Eye (tissue), 1 donor: ENCODE results near the gene TMBIM1.
"Not testable (repeated sequence)": the region's sequence is repeated elsewhere in the genome, so short reads cannot be mapped to it uniquely, and the experiment has no call there.

Source experiments
- DNase-seq: peaks from one replicate; pipeline ENCODE4 v3.0.0-alpha.2; 2015

Gene TMBIM1

DNA sequence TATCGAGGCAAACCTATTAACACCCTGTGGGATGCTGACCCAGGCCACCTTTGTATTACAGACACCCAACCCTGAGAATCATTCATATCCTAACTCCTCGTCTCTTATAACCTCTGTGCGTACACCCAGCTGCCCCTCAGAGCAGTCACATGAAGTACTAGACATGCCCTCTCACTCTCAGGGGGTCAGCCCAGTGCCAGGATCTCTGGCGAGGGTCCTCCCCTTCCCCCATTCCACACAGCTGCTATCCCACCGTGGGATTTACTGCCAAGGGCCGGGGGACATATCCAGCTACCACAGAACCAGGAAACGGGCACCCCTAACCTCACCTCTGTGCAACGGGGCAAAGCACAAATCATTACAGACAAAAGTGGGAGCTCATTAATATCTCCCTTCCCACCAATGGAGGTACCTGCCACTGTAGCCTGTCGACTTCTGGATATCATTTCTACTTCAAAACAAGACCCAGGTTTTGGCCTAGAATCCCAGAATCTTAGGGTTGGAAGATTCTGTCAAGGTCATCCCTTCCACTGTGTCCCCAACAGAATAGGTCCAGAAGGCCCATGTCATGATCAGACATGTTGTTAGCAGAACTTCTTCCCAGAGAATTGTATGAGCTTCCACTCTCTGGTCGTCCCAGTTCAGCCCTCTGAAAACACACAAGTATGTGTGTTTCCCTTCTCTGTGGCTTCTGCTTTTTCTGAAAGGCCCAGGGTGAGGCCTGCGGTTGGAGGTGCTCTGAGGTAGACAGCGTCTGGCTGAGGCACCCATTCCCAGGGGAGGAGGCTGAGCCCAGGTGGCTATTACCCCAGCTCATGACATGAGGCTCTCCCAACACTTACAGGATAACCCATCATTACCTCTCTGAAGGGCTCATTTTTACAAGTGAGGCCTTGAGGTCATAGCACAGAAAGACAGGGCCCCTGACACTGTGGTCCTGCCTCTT, 1.7 kb downstream of the TMBIM1 start:
- DNase-seq: no peak

DNA sequence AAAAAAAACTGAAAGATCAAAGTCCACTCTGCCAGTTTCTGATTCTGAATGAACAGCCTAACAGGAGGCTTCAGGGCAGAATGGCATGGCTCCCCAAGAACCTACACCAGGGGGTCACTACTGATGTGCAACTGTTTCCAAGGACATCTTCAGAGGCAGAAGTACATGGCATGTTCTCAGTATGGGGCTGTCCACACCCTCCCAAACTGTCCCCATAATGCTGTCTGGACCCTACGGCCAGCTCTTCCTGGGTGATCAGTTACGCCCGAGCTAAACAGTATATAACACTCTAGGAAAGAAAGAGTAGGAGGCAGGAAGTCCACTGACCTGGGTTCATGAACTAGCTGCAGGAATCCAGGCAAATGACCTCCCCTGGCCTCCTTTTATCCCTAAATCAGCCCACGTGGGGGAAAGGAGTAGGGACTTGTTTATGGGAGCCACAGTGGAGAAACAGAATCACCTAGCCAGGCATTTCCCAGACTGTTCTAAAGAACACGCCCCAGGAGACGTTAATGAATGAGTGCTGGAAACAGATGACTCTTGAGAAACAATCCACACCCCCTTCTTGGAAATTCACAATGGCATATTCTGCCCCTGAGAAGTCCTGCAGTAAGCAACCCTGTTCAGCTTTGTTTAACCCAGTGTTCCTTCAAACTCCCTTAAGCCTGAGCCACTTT, 2.5 kb downstream of the TMBIM1 start:
- DNase-seq: no peak

DNA sequence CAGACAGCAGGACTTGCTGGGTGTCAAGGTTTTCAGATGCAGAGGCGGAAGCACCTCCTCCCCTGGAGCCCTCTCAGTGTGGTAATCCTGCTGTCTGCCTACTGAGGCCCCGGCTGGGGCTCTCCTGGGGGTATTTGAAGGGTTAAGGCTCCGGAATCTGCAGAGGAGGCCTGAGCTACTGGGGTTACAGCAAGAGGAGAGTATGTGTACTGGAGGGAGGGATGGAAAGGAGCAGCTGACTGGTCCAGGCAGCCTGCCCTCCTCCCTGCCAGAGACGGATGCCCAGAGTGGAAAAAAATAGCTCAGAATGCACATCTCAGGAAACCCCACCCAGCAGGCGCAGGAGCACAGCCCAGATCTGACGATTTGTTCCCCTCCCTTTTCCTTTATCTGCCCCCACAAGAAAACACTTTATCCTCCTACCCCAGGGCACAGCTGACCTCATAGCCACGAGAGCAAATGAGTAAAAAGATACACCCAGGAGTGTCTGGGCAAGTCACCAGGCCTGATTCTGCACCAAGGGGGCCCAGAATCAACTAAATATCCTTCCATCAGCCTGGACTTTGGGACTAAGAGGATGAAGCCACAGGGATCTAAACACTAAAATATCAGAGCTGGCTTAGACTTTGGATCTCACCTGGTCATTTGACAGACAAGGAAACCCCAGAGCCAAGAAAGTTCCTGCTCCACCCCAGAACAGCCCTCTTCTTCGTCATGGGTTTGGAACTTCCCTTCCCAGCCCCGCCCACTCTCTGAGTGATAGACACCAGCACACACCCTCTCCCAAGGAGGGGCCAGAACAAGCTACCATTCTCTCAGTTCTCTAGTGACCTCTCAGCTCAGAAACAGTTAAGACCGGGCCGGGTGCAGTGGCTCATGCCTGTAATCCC, 5.5 kb downstream of the TMBIM1 start:
- DNase-seq: peak; percentile 87

DNA sequence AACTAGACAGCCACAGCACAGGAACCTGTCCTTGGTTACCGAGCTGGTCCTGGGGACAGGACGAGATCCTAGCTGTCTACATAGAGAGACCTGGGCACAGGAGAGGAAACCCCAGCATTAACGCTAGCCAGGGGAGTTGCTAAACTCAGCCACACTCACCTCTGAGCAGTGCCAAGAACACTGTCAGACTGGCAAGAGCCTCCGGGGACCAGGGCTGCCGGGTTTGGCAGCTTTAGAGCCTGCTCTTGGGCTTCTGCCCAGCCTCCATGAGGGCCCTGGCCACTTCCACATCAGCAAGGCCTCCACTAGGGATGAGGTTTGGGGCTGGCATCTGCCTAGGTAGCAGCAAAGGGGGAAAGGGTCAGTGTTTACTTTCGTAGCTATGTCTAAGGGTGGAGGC, 6.7 kb downstream of the TMBIM1 start:
- DNase-seq: no peak

DNA sequence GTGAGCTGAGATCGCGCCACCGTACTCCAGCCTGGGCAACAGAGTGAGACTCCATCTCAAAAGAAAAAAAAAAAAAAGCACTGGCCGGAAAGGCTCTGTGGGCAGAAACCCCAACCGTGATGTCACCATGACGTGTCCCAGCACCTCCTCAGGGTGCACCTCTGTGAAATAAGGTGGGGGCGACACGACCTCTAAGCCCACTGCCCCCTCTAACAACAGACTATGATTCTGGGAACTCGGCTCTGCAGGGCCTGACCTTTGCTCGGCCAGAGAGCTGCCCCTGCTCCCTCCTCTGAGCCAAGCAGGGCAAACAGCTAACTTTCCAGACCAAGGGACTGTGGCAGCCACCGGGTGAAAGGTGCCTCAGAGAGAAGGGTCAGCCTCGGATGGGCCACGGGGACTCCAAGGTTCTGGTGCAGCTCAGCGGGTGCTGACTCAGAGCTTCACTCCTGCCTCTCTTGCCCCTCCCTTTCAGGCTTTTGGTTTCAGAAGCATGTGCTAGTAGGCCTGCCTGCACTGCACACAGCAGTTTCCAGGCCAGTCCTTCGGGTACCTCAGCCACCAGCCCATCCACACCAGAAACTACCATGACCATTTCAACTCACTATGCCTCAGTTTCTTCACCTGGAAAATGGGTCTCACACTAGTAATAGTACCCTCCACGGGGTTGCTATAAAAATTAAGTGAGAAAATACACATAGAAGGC, 8.0 kb downstream of the TMBIM1 start:
- DNase-seq: no peak

DNA sequence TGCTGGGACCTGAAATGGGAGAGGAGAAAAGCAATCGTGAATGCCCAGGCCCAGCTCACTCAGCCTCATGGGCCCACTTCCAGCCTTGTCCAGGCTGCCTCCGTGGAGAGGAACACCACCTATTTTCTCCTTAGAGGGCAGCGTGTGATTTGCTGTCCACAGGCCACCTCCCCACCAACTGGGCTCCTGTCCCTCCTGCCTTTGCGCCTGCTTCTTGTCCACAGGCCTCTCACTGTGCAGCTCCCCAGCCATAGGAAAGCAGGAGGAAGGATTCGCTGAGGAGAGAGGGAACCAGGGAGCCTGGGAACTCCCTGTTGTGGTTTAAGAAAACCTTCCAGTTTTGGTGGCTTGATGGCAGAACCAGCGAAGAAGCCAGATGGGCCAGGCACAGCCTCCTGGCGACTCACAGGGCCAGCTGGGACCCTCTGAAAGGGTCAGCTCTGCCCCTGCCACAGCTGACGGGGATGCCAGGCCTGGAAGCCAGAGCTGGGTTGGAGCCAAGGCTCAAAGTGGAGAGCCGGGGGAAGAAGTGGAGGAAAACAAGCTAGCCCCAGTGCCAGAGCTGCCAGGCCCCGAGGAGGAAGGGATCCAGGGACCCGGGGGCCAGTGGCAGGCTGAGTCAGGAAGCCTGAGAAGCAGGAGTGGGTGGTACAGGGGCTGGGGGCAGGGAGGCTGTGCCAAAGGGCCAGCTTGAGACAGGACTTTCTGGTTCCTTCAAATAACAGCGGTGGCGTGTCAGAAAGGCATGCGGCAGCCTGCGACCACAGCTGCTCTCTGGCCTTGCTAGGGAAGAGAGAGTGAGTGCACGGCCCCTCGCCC, 9.9 kb downstream of the TMBIM1 start:
- DNase-seq: no peak

DNA sequence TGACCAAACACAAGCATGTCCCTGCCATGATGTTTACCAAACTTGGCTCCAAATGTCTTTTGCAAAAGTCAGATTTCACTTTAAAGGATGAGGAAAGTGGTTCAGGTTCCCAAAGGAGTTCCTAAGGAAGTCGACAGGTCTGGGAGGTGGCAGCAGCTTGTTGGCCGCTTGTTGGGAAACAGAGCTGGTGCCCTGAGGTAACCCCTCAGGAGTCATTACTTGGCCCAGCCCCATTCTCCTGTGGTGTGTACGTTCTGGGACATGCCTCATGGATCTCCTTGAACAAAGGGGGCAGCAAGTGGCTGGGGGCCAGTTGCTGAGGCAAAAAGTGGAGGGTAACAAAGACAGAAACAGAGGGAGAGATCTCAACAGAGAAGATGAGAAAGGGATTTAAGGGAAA, 10.9 kb downstream of the TMBIM1 start:
- no peak for DNase-seq

DNA sequence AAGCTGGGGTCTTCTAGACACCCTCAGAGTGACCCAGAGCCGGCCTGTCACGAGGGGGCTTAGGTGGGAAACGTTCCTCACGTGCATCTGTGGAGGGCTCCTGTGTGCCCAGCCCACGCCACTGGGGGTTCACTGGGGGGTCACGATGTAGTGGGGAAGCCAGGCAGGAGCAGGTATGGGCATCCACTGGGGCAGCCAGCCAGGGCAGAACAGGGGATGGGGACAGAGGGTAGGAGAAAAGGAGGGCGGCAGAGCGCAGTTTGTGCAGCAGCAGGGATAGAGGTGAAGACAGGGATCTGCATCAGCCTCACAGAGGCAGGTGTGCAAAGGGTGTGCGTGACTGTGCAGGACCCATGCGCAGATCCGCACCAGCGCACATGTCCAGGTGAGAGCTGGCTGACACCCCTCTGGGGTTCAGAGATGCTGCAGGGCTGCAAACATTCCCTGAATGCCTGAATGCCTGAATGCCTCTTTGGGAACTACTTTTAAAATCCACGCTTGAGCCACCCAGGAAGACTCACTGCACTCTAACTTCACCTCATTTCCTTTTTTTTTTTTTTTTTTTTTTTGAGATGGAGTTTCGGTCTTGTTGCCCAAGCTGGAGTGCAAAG, 11.9 kb downstream of the TMBIM1 start:
- DNase-seq: no peak

DNA sequence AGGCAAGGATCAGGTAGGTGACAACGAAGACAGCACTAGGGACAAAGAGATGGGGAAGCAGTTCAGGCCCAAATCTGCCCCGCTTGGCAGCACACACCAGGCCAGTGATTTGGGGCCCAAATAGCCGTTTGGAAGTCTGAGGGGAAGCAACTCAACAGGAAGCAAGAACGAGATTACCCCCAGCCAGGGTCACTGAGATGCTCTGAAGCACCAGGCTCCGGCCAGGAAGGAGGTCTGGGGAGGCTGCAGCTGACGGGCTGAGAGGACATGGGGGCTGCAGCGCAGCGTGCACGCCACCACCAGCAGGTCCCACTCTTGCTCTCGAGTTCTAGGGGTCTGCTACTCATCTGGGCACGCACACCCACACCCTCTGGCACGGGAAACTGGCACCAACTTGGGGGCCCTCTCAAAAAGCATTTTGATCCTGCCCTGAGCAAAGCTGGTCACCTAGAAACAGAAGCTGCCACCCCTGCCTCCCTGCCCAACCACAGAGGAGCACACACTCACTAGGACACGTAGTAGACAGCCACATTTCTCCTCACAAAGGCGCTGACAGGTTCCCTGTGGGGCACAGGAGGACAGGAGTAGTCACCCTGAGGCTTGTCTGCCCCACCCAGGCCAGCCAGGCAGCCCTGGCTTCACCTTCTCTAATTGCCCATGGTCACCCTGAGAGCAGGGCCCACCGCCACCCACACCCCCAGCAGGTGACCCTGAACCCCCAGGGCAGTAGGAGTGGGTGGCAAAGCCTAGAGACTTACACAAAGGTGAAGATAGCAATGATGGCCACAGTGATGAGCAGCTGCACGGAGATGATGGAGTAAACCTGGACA, 13.6 kb downstream of the TMBIM1 start:
- no peak for DNase-seq

DNA sequence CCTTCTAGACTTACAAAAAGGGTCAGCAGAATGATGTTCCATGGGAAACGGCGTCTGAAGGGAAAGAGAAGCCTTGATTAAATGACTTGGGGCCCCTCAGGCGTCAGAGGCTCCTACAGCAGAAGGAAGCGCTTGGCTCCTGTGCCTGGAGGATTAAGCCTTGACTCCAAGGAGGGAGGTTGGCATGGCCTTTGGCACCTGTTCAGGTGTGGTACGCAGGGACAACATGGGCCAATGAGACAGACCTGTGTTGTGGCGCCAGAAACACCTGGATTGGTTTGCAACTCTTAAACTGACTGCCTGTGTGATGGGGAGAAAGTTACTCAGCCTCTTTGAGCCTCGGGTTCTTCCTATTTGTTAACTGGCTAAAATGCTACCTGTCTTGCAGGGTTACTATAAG, 14.4 kb downstream of the TMBIM1 start:
- no peak for DNase-seq

DNA sequence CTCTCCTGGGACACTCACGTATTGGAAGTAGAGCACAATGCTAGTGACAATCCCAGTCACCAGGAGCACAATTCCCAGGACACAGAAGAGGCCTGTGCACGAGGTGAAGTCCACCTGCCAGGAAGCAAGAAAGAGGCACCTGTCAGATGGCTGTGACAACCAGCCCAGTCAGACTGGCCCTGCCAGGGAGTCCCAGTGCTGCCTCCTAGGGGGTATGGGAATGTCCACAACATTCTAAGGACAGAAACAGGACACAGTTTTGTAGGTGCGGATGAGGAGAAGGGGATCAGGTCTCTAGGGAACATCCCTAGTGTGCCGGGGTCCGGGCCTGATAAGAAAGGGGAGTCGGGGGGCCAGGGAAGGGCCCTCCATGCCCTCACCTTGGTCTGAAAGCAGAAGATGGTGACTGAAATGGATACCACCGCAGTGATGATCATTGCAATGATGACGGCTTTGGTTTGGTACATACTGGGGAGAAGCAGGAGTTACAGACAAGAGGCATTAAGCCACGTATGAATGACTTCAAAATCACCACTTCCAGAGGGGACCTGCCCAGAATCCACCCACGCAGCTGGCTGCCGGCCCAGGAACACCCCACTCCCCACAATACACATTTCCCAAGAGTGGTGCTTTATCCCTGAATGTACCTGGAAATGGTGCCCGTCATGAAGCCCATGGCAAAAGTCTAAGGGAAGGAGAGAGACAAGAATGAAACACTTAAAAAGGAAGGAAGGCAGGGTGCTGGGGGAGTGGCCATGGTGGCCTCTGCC, 15.1 kb downstream of the TMBIM1 start:
- DNase-seq: no peak

DNA sequence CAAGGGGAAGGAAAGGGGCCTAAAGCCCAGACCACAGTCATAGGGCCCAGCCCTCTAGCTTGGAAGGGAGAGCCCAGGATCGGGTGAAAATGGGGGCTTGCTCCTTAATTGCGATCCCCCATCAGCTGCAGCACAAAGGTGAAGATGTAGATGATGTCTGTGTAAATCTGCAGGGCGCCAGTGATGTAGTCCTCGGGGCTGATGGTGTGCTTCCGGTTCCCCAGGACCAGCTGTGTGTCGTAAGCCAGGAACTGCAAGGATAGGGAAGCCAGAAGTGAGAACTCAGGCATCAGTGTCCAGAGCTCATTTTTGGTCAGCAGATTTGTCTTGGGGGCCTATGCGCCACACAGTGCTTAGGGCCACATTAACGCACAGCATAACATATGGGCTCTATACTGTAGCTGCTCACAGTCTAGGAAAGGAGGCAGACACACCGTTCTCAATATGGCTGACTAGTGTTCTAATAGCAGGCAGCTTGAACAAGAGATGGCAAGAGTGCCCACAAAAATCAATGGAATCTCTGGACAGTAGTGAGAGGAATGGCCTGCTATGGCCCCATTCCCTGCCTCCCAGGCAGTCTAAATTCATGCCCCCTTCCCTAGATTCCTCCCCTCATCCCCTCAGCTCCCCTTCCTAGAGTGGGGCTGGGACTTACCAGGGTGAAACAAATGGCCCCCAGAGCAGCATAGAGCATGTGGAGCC, 16.8 kb downstream of the TMBIM1 start:
- DNase-seq: no peak

DNA sequence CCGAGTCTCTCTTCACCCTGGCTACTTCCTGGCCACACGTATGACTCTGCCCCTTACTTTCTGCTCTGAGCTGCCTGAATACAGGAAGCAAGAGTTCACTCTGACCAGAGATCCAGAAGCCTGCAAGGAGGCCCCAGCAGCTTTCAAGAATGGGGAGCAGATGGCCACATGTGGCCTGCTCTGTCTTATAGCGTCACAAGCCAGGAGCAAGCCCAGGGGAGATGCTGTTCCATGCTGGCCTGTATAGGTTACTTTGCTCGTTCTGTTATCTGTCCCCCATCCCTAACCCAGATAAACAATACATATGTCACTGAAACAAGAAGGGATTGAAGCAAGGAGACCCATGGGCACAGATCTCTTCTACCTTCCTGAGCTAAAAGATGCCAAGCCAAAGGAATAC, 17.7 kb downstream of the TMBIM1 start:
- DNase-seq: no peak

DNA sequence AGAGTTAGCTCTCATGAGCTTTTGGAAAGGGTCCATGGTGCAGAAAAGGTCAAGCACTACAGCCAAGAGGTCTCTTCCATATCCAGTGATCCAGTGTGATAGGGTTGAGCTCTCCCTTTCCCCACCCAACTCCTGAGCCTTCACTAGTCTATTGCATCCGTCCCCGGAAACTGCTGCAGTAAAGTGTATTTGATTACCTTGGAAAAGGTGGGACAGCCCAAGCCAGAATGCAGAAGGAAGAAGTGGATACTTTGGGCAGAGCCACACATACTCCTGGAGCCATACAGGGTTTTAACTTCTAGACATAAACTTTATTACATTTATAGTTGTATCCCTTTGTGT, 18.4 kb downstream of the TMBIM1 start:
- no peak for DNase-seq

DNA sequence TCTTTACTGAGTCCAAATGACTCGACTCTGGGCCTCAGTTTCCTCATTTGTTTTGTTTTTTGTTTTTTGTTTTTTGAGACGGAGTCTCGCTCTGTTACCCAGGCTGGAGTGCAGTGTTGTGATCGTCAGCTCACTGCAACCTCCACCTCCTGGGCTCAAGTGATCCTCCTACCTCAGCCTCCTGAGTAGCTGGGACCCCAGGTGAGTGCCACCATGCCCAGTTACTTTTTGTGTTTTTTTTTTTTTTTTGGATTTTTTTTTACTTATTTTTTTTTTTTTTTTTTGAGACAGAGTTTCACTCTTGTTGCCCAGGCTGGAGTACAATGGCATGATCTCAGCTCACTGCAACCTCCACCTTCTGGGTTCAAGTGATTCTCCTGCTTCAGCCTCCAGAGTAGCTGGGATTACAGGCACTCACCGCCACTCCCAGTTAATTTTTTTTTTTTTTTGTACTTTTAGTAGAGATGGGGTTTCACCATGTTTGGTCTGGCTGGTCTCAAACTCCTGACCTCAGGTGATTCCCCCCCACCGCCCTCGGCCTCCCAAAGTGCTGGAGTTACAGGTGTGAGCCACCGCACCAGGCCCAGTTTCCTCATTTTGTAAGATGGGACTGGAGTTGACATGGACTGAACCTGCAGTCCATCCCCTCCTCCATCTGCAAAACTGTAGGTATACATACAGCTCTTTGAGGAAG, 18.9 kb downstream of the TMBIM1 start:
- DNase-seq: not testable (repeated sequence)

DNA sequence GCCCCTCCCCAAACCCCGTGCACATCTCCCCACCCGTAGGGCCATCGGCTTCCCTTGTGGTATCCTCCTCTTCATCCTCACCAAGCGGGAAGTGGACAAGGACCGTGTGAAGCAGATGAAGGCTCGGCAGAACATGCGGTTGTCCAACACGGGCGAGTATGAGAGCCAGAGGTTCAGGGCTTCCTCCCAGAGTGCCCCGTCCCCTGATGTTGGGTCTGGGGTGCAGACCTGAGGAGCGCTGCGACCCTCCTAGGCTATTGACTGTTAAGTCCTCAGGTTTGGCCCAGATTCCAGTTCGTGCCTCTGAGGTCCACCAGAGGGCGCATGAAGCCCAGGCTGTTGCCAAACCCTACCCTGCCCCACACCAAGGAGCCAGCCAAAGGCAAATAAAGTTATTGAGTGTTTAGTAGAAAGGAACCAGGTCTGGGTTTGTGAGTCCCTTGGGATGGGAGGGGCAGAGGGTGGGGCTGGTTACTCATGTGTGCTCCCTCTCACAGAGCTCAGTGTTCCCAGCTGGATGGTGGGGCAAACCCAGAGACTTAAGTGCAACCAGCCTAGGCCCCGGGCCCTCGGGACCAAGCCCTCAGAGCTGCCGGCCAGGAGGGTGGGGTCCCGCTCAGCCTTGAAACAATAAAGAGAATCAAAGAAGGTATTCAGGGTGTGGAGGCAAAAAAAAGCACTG, 19.6 kb downstream of the TMBIM1 start:
- DNase-seq: peak; percentile 90

DNA sequence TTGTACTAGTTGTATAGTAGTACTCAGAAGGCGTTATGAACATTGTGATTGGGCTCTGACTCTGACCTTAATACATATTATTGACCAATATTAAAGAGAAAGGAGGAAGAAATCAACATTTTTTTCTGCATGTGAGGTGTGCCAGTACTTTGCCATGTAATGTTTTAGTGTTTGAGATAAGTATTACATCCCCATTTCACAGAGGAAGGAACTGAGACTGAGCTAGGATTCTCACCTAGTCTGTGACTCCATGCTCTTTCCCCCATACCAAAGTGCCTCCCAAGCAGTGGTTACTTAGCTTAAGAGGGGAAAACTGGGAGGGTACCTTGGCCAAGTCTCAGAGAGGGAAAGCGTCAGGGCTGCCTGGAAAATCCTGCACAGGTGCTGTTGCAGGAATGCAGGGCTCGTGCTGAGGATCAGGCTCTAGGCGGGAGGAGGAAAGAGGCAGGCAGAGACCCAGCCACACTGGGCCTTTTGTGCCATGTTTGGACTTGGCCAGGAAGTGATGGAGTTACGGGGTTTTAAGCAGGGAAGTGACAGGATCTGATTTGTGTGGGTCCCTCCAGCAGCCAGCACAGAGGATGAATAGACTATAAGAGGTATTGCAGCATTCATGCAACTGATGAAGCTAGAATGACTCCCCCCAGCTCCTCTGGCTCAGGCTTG, 20.3 kb downstream of the TMBIM1 start:
- no peak for DNase-seq
